Keratinocyte (primary cell): ENCODE data around the gene LIN7B. TPM values are rescaled to one million over a fixed set of nuclear protein-coding genes. Genes with fewer than 3 reads are reported as not detected.

Experiments used
- DNase-seq: peaks from one replicate; pipeline ENCODE4 v3.0.0-alpha.2; 2011; ENCODE audit warnings: low read depth, missing footprints, low spot score
- FAIRE-seq: peaks from 2 replicates; lab custom pipeline; 2011; peaks lifted over from hg19 to GRCh38; lab: Jason Lieb, UNC
- H2AFZ ChIP-seq: 2 replicates; pipeline ENCODE4 v1.6.0; 2012; ENCODE audit warnings: low read length, control low read depth, inconsistent platforms; ENCODE audit not compliant: control insufficient read depth
- H3K27ac ChIP-seq: 2 replicates; pipeline ENCODE4 v1.5.1; 2011; ENCODE audit warnings: low read length; ENCODE audit not compliant: control insufficient read depth, insufficient read depth
- H3K27me3 ChIP-seq: 3 replicates; pipeline ENCODE4 v1.6.0; 2011; ENCODE audit warnings: low read length; ENCODE audit not compliant: control insufficient read depth, insufficient read depth; ENCODE audit errors: extremely low read depth
- H3K36me3 ChIP-seq, 2 experiments: 2 replicates in 1 of 2; 3 replicates in 1 of 2; pipeline ENCODE4 v1.5.1; 2011; ENCODE audit warnings: low read length in 2 of 2, mild to moderate bottlenecking in 1 of 2; ENCODE audit not compliant: control insufficient read depth in 2 of 2, insufficient read depth in 2 of 2; ENCODE audit errors: extremely low read depth in 1 of 2
- H3K4me1 ChIP-seq: 3 replicates; pipeline ENCODE4 v1.5.1; 2011; ENCODE audit warnings: low read length; ENCODE audit not compliant: control insufficient read depth, insufficient read depth; ENCODE audit errors: extremely low read depth
- H3K4me2 ChIP-seq: 3 replicates; pipeline ENCODE4 v1.6.0; 2011; ENCODE audit warnings: low read depth, low read length; ENCODE audit not compliant: control insufficient read depth, insufficient read depth; ENCODE audit errors: extremely low read depth
- H3K4me3 ChIP-seq, 3 experiments: fragments of 200-600 bp in 1 of 3; sonication (generic) in 1 of 3; 2 replicates in 2 of 3; 3 replicates in 1 of 3; pipeline ENCODE4 v1.5.1; 2011 to 2016; ENCODE audit warnings: low read length in 3 of 3, mild to moderate bottlenecking in 3 of 3, control low read depth in 2 of 3, inconsistent platforms in 1 of 3, low read depth in 1 of 3, mixed read lengths in 1 of 3, mixed run types in 1 of 3, moderate library complexity in 1 of 3; ENCODE audit not compliant: control insufficient read depth in 2 of 3, insufficient read depth in 2 of 3; ENCODE audit errors: extremely low read depth in 1 of 3
- H3K79me2 ChIP-seq: 2 replicates; pipeline ENCODE4 v1.6.0; 2012; ENCODE audit warnings: low read length; ENCODE audit not compliant: control insufficient read depth, insufficient read depth
- H3K9ac ChIP-seq: 3 replicates; pipeline ENCODE4 v1.6.0; 2011; ENCODE audit warnings: low read length; ENCODE audit not compliant: control insufficient read depth, insufficient read depth; ENCODE audit errors: extremely low read depth
- H3K9me1 ChIP-seq: 3 replicates; pipeline ENCODE4 v1.6.0; 2011; ENCODE audit warnings: low read length; ENCODE audit not compliant: control insufficient read depth, insufficient read depth; ENCODE audit errors: extremely low read depth
- H3K9me3 ChIP-seq: 2 replicates; pipeline ENCODE4 v1.5.1; 2012; ENCODE audit warnings: low read depth, low read length; ENCODE audit not compliant: control insufficient read depth
- H4K20me1 ChIP-seq: 3 replicates; pipeline ENCODE4 v1.6.0; 2011; ENCODE audit warnings: low read length; ENCODE audit not compliant: control insufficient read depth, insufficient read depth; ENCODE audit errors: extremely low read depth
- CTCF ChIP-seq, 3 experiments: IDR thresholded peaks in 1 of 3; conservative IDR thresholded peaks in 1 of 3; optimal IDR thresholded peaks in 1 of 3; 2 replicates in 2 of 3; 3 replicates in 1 of 3; pipeline versions ENCODE3 to v1.5.1; 2011; ENCODE audit warnings: low read length in 3 of 3, mild to moderate bottlenecking in 3 of 3, moderate library complexity in 2 of 3, control low read depth in 1 of 3, inconsistent platforms in 1 of 3; ENCODE audit not compliant: insufficient read depth in 2 of 3; ENCODE audit errors: extremely low read depth in 1 of 3
- EZH2 ChIP-seq: IDR thresholded peaks from one replicate; pipeline ENCODE4 v1.6.1; 2012; ENCODE audit warnings: inconsistent platforms, mild to moderate bottlenecking, low read length, moderate library complexity
- dilution Hi-C: fragments of 300-500 bp; cut with MboI; formaldehyde crosslinking; loops from one replicate; pipeline ENCODE4 v1.7.0; 2020; ENCODE audit warnings: low sequenced_read_pairs; ENCODE audit not compliant: extremely low pct_ligation_motif_present
- polyA plus RNA-seq, 5 experiments: library from polyadenylated mRNA; depleted of rRNA in 3 of 5; stranded (reverse) in 3 of 5; stranded (forward) in 1 of 5; unstranded in 1 of 5; fragments of >200 nt; gene quantifications; 1 replicate in 1 of 5; 2 replicates in 3 of 5; 3 replicates in 1 of 5; pipeline versions ENCODE4 v1.2.1 to v1.2.3, GENCODE V29; 2011 to 2012; ENCODE audit warnings: missing spikeins in 2 of 5, low read depth in 1 of 5, low replicate concordance in 1 of 5

LIN7B gene
- polyA plus RNA-seq, 1 donor (not counting 4 experiments of a cell fraction or from before 2014, with no cell fraction given): 1.6 TPM

- Histone ChIP-seq H3K27ac (no peak overlapping the region), H3K9me1 (no peaks in the 10 kb centered on the region), H3K9ac (no peak overlapping the region), H3K9me3 (no peaks in the 10 kb centered on the region), H3K27me3 (no peaks in the 10 kb centered on the region), H3K36me3 (no peaks in the 10 kb centered on the region), H3K4me3 (no peak overlapping the region), H3K4me1 (peaks cover 4% of the 10 kb centered on the region), H3K4me2 (no peak overlapping the region), H3K79me2 (no peaks in the 10 kb centered on the region), H2AFZ (no peak overlapping the region), H4K20me1 (no peaks in the 10 kb centered on the region)
- dilution Hi-C loops: no loop called here
- TF ChIP-seq CTCF (optimal IDR thresholded peaks at IDR 0.05 in 1 of 3, IDR thresholded peaks at IDR 0.05 in 1 of 3, conservative IDR thresholded peaks at IDR 0.05 in 1 of 3; ENCODE audit: extremely low read depth in 1 of 3, insufficient read depth in 2 of 3, low read length in 3 of 3): no peak
- no peak for TF ChIP-seq EZH2
- FAIRE-seq (no peak), DNase-seq (no peak)
Observed at GRCh38 chr19:49129238-49129583, 15.0 kb downstream of the LIN7B start.

- no peaks in the 10 kb centered on the region for H3K9me3 ChIP-seq
- no peak overlapping the region for H3K9ac ChIP-seq
- H3K36me3 ChIP-seq: no peaks in the 10 kb centered on the region
- no peak overlapping the region for H3K27ac ChIP-seq
- no peak overlapping the region for H3K4me2 ChIP-seq
- H2AFZ ChIP-seq: no peak overlapping the region
- TF ChIP-seq EZH2: no peak
- TF ChIP-seq CTCF (optimal IDR thresholded peaks at IDR 0.05 in 1 of 3, IDR thresholded peaks at IDR 0.05 in 1 of 3, conservative IDR thresholded peaks at IDR 0.05 in 1 of 3; ENCODE audit: extremely low read depth in 1 of 3, insufficient read depth in 2 of 3, low read length in 3 of 3): no peak
- H3K9me1 ChIP-seq: no peaks in the 10 kb centered on the region
- no peak for DNase-seq
- dilution Hi-C loops: no loop called here
- H3K79me2 ChIP-seq: no peaks in the 10 kb centered on the region
- FAIRE-seq: no peak
- H3K4me3 ChIP-seq: no peak overlapping the region
- no peaks in the 10 kb centered on the region for H3K27me3 ChIP-seq
- no peaks in the 10 kb centered on the region for H4K20me1 ChIP-seq
- no peaks in the 10 kb centered on the region for H3K4me1 ChIP-seq
Observed at GRCh38 chr19:49130325-49130724, 16.2 kb downstream of the LIN7B start.
